C4-2B (cell line): ENCODE data around the gene UEVLD.

ENCODE experiments used
- CTCF ChIP-seq: fragments of 450-650 bp; conservative IDR thresholded peaks from 2 replicates; pipeline ENCODE4 v1.5.1; 2017; ENCODE audit warnings: mild to moderate bottlenecking
- ZFX ChIP-seq: fragments of 450-650 bp; IDR thresholded peaks from 2 replicates; pipeline ENCODE4 v1.6.1; 2017

GRCh38 chr11:18632841-18633240 is 44.3 kb upstream of the UEVLD start:
- TF ChIP-seq CTCF (no peak), ZFX (no peak)
